Hypothalamus (tissue), 51 donors: Measurements from ENCODE around the gene ARHGEF10L.

Experiments used
- DNase-seq, 51 donors: peaks; one replicate each; lab custom pipeline; 2025; lab: John Stamatoyannopoulos, UW

ARHGEF10L gene

DNA sequence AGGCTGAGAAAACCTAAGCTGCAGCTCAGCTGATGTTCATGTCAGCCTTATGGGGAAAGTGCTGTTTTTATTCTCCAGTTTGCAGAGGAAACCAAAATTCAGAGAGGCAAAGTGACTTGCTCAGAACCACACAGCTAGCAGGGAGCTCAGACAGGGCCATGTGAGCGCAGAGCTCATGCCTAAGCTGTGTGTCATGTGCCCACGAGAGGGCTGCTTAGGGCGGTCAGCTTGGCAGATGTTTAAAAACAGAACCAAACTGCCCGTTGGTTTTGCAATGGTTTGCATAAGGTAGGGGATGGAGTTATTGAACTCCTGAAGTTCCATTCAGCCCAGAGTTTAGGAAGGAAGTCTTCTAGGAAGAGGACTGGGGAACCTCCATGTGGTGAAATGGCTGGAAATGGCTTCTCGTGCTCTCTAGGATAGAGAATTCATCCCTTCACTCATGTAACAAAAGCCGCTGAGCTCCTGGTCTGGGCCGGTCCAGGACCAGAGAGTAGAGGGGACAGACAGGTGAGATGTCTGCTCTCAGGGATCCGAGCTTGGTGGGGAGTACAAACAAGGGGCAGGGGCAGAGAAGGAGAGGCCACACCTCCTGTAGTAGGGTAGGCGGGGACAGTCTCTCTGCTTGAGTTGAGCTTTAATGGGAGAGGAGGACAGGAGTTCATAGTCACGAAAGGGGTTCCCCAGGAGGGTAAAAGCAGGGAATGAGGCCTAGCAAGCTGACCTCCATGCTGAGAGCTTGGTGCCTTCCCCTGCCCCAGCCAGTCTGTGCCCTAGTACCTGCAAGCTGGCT, 46.9 kb downstream of the ARHGEF10L start:
- DNase-seq = no peak

DNA sequence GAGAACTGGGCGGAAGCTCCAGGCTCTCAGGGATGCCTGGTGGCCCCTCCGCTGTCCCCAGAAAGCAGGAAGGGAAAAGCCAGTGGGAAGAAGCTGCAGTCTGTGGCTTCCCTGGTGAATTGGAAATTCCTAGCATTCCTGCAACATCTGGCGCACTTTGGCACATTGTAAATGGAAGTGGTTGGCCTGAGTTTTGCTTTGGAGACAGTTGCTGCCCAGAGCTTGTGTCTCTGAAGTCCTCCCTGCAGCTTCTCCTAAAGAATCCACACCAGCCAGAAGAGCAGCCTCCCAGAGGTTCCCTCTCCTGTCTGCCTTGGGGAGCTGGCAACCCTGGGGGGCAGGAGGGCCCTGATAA, 48.2 kb downstream of the ARHGEF10L start:
- no peak for DNase-seq

DNA sequence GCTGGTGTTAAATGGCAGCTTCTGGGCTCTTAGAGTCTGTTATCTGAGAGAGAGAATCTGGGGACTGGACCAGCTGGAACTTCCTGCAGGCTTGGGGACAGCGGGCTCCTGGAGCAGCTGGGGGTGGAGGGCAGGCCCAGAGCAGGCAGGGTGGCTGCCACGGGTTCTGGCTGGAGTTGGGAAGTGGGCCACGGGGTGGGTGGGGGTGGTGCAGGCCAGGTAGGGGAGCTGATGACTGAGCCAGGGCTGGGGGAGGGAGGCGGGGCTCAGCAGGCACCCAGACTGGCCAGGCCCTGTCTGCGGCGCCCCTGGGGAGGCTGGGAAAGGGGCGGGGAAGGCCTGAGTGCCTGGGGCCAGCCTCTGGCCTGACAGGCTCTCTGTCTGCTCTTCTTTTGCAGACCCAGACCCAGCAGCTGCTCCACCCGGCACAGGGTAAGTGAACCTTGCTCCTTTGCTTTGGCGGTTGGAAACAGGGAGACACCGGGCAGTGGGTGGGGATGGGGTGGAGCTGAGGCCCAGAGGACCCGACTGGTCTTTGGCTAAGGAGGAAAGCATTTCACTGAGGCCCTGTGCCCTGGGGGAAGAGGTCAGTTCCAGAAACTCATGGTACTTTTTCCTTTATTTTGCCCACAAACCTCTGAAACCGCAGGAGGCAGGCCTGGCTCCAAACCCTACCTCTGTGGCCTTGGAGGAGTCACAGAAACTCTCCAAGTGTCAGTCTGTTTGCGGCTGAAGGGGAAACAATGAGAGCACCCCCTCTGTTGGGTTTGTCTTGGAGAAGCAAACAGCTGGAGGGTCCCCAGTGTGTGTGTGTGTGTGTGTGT, 48.8 kb downstream of the ARHGEF10L start:
- peak in 2 of 51 donors; percentile 10 to 39 for DNase-seq

DNA sequence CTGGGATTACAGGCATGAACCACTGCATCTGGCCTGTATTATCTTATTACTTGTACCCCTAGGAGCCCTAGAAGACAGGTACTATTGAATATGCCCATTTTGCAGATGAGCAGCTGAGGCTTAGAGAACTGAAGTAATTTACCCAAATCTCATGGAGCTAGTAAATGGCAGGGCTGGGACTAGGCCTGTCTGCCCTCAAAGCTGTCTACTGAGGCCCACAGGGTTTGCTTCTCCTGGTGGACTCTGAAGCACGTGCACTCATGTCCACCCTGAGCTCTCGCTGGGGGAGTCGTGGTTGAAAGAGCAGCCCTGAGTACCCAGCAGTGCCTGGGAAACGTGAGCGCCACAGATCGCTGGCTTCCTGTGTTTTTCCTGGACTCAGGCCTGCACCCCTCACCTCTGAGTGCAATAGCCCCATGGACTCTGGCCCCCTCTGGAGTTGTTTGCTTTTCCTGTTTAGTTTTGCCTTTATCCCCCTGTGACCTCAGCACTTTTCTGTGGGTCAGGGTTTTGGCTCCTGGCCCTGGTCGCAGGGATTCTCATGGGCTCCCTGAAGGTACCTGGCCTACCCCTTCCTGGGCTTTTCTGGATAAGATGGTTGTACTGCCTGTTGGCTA, 52.4 kb downstream of the ARHGEF10L start:
- no peak for DNase-seq

DNA sequence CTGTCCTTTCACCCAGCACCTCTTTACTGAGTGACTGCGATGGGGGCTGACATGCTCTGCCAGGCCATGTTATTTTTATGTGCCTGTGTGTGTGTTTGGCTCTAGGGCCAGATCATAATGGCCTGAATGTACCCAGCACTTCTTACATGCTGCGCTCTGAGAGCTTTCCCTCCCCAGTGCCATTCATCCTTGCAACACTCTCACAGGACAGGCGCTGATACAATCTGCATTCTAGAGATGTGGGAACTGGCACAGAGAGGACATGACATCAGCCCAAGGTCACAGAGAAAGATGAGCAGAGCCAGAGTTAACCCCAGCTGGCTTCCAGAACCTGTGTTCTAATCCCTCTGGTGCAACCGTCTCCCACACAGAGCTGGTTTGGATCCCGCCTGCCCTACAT, 54.5 kb downstream of the ARHGEF10L start:
- no peak for DNase-seq

DNA sequence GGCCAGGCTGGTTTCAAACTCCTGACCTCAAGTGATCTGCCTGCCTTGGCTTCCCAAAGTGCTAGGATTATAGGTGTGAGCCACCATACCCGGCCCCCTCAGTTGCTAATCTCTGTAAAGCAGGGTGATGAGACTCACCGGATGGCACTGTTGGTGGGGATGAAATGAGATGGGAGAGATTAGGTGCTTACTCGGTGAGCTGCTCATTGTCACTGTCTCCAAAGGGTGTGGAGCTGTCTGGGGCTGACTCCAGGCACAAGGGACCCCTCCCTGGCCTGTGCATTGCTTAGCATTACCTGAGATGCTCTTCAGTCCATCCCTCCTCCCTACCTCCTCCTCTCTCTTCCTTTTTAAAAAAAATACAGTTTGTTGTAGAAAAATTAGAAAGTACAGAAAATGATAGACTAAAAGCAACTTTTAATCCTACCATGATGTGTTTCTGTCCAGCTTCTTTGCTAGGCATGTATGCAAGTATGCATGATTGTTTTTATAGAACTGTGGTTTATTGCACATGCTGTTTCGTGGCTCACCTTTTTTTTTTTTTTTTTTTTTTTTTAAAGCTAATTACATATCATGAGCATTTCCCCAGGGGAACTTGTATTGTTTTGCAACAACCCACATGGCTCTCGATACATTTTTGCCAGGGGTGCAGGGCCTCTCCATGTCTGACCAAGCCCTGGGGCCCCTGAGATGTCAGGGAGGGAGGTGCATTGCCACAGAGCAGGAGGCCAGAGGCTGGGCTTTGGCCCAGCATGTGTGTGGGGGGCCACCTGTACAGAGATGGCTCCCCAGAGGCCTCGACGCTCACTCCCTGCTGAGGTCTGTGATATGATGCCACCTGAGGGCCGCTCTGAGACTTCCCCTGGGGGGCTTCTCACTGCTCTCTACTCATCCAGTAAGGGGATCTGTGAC, 55.4 kb downstream of the ARHGEF10L start:
- DNase-seq = no peak

DNA sequence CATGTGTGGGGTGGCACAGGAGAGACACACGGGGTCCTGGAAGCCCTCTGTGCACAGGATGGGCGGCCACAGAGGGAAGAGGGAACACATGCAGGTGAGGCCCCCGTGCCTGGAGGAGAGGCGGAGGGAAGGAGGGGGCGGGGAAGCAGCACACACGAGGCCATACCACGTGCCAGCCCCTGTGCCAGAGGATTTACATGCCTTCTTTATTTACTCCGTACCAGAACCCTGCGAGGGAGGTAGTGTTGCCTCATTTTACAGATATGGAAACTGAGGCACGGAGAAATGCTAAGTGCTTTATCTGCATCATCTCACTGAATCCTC, 56.1 kb downstream of the ARHGEF10L start:
- no peak for DNase-seq

DNA sequence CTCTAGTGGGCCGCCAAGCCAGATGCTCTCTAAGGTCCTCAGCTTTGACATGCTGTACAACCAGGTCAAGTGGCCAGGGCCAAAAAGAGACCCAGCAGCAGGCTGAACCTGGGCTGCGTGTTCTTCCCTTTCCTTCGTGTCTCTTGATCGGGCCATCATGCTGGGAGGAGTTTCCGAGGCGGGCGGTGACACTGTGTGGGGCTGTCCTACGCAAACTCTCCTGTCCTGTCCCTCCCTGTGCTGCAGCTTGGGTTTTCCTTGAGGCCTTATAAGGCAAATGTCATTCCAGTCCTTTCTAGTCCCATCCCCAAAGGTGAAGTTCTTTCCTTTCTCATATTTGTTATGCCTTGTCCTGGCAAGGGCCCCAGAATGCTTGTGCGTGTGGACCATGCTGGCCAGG, 56.7 kb downstream of the ARHGEF10L start:
- no peak for DNase-seq

DNA sequence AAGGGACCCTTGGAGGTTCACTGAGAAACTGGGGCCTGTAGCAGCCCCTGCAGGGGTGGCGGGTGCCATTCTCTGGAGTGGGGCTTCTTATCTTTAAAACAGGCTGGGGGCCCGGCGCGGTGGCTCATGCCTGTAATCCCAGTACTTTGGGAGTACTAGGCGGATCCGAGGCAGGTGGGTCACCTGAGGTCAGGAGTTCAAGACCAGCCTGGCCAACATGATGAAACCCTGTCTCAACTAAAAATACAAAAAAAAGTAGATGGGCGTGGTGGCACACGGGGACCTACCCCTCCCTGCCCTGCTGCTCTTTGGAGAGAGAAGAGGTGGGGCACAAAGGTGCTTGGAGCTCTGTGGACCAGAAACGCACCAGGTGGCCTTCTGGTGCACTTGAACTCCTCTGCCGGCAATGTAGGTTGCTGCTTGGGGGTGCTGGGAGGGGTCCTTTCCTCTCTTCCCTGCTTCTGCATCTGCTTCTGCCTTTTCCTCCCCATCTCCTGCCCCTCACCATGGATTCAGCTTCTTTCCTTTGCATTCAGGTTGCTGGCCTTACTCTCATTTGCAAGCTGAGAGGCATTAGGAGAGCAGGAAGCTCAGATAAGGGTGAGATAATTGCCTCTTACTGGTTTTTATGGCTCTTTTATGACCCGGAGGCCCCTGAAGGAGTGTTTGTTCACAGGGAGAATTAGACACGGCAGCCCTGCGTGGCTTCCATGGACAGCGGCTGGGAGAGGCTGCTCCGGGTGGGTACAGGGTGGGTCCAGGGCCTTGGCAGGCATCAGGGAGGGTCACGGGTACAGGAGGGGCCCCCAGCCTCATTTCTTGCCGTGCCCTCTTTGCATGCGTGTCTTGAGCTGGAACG, 57.4 kb downstream of the ARHGEF10L start:
- DNase-seq = no peak

DNA sequence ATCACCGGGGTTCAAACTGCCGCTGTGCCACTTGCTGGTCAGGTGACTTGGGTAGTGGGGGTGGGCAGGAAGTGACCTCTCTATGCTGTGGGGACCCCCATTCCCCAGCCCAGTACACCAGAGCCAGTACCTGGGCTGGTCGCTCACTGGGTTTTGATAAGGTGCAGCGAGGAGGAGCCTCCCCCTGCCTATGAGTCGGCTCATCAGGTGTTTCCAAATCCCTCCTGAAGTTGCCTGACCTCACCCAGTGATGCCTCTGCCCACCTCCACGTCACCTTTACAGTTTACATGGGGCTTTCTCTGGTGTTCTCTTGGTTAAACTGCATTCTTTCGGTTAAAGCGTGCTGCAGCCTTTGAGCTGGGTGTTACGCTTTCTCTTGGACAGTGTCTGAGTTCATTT, 58.2 kb downstream of the ARHGEF10L start:
- no peak for DNase-seq

DNA sequence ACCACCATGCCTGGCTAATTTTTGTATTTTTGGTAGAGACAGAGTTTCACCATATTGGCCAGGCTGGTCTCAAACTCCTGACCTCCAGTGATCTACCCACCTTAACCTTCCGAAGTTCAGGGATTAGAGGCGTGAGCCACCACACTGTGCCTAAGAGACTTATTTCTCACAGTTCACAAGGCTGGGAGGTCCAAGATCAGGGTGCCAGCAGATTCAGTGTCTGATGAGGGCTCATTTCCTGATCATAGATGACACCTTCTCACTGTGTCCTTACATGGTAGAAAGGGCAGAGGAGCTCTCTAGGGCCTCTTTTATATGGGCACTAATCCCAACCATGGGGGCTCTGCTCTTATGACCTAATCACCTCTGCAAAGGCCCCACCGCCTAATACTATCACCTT, 58.8 kb downstream of the ARHGEF10L start:
- DNase-seq = no peak

DNA sequence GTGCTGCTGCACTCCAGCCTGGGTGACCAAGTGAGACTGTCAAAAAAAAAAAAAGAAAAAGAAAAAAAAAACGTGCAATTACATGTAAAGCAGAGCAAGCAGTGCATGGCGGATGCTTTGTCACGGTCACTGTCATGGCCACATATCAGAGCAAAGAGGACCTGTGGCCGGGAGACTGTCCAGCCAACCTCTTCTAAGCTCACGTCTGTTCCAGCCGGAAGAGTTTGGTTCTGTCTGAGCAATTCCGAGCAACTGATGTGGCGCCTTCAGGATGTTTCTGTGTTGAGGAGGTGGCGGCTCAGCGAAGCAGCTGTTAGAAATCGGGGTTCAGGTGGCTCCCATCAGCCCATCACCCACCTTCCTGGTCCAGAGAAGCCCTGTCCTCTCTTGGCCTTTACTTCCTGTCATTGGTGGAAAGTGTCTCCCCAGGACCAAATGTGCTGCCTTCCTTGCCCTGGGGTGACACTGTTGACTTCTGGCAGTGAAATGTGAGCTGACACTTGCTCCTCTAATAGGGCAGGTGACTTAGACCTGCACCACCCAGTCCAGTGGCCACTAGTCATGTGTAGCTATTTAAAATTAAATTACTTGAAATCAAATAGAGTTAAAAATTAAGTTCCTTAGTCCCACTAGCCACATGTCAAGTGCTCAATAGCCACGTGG, 59.9 kb downstream of the ARHGEF10L start:
- no peak for DNase-seq

DNA sequence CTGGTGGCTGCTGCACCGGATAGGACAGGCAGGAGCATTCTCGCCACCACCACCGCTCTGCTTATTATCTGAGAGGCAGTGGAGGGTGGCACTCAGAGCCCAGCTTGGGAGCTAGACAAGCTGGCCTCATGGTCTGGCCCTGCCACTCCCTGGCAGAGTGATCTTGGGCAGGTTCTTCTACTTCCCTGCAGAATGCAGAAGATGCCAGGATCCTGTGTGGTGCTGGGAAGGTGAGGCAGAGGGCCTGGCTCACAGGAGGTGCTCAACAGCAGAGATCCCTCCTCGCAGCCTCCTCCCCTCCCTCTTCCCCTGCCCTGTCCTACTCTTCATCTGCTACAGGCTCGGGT, 60.4 kb downstream of the ARHGEF10L start:
- DNase-seq = no peak

DNA sequence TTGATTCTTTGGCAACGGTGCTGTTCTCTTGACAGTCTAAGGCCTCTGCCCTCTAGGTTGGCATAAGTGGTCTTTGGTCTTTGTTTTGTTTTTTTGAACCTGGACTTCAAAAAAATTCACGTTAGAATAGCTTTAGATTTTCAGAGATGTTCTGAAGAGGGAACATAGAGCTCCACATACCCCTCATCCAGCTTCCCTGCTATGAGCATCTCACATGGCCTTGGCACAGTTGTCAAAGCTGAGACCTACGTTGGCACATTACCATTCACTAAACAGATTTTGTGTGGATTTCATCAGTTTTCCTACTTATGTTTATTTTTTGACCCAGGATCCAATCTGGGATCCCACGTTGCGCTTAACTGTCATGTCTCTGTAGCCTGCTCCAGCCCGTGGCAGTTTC, 60.8 kb downstream of the ARHGEF10L start:
- no peak for DNase-seq

DNA sequence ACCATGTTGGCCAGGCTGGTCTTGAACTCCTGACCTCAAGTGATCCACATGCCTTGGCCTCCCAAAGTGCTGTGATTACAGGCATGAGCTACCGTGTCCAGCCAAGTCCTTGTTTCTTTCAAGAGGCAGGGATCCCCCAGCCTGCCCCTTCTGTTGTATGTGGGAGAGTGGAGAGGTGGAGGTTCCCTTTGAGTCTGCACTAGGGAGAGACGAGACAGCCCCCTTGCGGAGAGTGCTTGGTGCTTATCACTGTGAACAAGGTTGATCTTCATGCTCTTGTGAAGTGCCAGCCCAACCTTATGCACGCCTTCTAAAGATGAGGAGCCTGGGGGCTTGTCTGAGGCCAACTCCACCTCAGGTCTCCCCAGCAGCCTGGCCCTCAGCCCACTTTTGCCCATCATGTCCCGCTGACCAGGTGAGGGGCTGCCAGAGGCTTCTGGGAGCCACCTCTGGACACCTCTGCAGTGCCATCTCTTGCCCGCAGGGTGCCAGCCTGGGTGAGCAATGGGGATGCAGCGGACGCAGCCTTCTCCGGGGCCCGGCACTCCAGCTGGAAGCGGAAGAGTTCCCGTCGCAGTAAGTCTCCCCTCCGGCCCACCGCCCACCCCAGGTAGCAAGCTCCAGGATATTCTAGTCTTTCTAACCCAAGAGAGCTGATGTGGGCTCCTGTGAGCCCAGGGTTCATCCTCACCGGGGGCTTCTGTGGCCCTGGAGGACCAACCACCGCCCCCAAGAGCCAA, 62.3 kb downstream of the ARHGEF10L start:
- no peak for DNase-seq

DNA sequence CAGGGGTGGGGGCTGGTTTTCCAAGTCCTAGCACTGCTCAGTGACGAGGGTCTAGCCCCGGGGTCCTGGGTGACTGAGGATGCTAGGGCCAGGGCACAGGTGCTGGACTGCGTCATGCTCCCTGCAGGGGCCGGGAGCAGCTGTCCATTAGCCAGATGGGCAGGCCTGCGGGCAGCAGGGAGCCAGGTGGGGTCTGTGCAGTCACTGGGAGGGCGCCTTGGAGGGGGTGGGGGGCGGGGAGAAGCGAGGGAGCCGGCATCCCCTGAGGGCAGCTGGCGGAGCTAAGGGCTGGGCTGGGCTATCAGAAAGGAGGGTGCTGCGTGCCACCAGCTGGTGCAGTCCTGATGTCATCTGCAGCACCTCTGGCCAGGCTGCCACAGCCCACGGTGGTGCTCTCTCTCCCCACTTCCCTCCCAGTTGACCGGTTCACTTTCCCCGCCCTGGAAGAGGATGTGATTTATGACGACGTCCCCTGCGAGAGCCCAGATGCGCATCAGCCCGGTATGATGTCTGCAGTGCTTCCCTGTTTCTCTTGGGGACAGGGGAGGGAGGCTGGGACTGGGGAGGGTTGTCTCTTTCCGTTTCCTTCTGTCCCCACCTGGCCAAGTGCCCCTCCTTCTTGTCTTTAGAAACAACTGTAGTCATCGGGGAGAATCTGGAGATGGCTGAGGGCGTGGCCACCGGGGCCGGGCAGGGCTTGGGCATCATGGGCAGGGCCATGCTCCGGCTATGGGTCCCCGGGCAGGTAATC, 63.8 kb downstream of the ARHGEF10L start:
- no peak for DNase-seq

DNA sequence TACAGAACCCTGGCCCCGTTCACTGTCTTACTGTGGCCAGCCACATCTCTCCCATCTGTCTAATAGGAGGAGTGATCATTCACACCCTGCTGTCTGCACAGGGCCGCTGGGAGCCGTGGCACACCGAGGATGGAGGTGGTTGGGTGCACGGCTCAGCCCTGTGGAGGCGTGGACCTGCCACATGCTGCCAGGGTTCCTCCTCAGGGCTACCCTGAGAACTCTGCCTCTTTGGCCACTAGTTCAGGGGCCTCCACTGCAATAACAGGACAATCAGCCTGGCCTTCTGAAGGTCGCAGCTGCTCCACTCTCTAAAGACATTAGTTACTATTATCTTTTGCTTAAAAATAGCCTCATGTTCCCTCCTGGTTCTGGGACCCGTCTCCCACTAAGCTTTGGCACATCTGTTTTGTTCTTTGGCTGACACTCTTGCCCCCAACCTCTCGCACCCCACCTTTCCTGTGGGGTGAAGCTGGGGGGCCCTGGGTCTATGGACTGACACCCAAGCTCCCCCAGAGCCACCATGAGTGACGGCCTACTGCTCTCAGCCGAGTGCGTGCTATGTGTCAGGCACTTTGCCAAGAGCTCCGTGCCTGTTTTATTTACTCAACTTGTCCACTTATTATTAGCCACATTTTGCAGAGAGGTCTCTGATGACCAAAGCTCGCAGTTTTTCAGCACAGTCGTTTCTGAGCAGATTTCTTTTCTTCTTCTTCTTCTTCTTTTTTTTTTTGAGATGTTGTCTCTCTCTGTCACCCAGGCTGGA, 66.3 kb downstream of the ARHGEF10L start:
- no peak for DNase-seq
